Vagina (tissue), 2 donors: ENCODE measurements around the gene RAB21.

Source experiments
- POLR2A ChIP-seq, 2 donors: fragments of 450-650 bp; IDR thresholded peaks; one replicate each; pipeline ENCODE4 v1.6.1; 2017; ENCODE audit warnings: antibody characterized with exemption in 2 of 2, mild to moderate bottlenecking in 2 of 2, moderate library complexity in 2 of 2
- TF ChIP-seq, protein P1 (sequence below), 3 experiments: fragments of 450-650 bp in 2 of 3; fragments of 200-600 bp in 1 of 3; sonication (generic) in 1 of 3; IDR thresholded peaks; one replicate each; pipeline ENCODE4 v1.5.1; 2017 to 2019; ENCODE audit warnings: antibody characterized with exemption in 3 of 3, mild to moderate bottlenecking in 2 of 3, moderate library complexity in 2 of 3

DNA sequence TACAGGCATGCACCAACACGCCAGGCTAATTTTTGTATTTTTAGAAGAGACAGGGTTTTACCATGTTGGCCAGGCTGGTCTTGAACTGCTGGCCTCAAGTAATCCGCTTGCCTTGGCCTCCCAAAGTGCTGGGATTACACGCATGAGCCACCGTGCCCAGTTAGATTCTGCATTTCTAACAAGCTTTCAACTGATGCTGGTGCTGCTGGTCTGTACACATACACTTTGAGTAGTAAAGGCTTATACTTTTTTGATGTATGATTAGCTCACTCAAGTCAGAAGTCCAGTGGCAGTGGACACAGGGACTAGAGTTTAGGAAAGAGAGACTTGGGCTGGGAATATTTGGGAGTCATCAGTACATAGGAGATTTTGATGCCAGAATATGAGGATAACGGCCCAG is 82.7 kb downstream of the RAB21 start:
- TF ChIP-seq, protein P1, sequence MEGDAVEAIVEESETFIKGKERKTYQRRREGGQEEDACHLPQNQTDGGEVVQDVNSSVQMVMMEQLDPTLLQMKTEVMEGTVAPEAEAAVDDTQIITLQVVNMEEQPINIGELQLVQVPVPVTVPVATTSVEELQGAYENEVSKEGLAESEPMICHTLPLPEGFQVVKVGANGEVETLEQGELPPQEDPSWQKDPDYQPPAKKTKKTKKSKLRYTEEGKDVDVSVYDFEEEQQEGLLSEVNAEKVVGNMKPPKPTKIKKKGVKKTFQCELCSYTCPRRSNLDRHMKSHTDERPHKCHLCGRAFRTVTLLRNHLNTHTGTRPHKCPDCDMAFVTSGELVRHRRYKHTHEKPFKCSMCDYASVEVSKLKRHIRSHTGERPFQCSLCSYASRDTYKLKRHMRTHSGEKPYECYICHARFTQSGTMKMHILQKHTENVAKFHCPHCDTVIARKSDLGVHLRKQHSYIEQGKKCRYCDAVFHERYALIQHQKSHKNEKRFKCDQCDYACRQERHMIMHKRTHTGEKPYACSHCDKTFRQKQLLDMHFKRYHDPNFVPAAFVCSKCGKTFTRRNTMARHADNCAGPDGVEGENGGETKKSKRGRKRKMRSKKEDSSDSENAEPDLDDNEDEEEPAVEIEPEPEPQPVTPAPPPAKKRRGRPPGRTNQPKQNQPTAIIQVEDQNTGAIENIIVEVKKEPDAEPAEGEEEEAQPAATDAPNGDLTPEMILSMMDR (IDR thresholded peaks at IDR 0.05), result no peak
- TF ChIP-seq POLR2A (IDR thresholded peaks at IDR 0.05), result no peak
